ENCODE results near the gene GPR162. TPM values are rescaled to one million over a fixed set of nuclear protein-coding genes. Genes with fewer than 3 reads are reported as not detected.

Gene GPR162
- polyA plus RNA-seq, 1 donor (not counting 4 experiments of a cell fraction or from before 2014, with no cell fraction given), result 0.09 TPM

GRCh38 chr12:6871052-6871957 lies 49.7 kb downstream of the GPR162 start:
- H3K4me3 ChIP-seq (ENCODE audit: control insufficient read depth in 2 of 3, extremely low read depth in 1 of 3, insufficient read depth in 2 of 3, low read depth in 1 of 3, low read length in 3 of 3), result peak overlapping the region; percentile 76 to 92 (median 80)
- peak overlapping the region; percentile 98 for H3K4me2 ChIP-seq (ENCODE audit: control insufficient read depth, extremely low read depth, insufficient read depth, low read depth, low read length)
- DNase-seq (ENCODE audit: low read depth, low spot score) (no peak), FAIRE-seq (no peak)
- H4K20me1 ChIP-seq (ENCODE audit: control insufficient read depth, extremely low read depth, insufficient read depth, low read length), result peaks cover 25% of the 10 kb centered on the region
- H3K36me3 ChIP-seq (ENCODE audit: control insufficient read depth in 2 of 2, extremely low read depth in 1 of 2, insufficient read depth in 2 of 2, low read length in 2 of 2), result peaks cover 14 to 20% of the 10 kb centered on the region in 2 experiments
- H2AFZ ChIP-seq (ENCODE audit: control insufficient read depth, low read length), result no peak overlapping the region
- no peaks in the 10 kb centered on the region for H3K9me3 ChIP-seq (ENCODE audit: control insufficient read depth, low read depth, low read length)
- dilution Hi-C loops (cut with MboI; ENCODE audit: extremely low pct_ligation_motif_present, low sequenced_read_pairs), result no loop called here
- TF ChIP-seq EZH2 (IDR thresholded peaks at IDR 0.05; ENCODE audit: low read length) (no peak), CTCF (optimal IDR thresholded peaks at IDR 0.05 in 1 of 3, IDR thresholded peaks at IDR 0.05 in 1 of 3, conservative IDR thresholded peaks at IDR 0.05 in 1 of 3; ENCODE audit: extremely low read depth in 1 of 3, insufficient read depth in 2 of 3, low read length in 3 of 3) (no peak)
- H3K79me2 ChIP-seq (ENCODE audit: control insufficient read depth, insufficient read depth, low read length), result peaks cover 44% of the 10 kb centered on the region
- H3K27me3 ChIP-seq (ENCODE audit: control insufficient read depth, extremely low read depth, insufficient read depth, low read length), result no peaks in the 10 kb centered on the region
- peak overlapping the region; percentile 26 for H3K27ac ChIP-seq (ENCODE audit: control insufficient read depth, insufficient read depth, low read length)
- H3K9ac ChIP-seq (ENCODE audit: control insufficient read depth, extremely low read depth, insufficient read depth, low read length), result no peak overlapping the region
- H3K4me1 ChIP-seq (ENCODE audit: control insufficient read depth, extremely low read depth, insufficient read depth, low read length), result peaks cover 45% of the 10 kb centered on the region
- no peaks in the 10 kb centered on the region for H3K9me1 ChIP-seq (ENCODE audit: control insufficient read depth, extremely low read depth, insufficient read depth, low read length)

DNA sequence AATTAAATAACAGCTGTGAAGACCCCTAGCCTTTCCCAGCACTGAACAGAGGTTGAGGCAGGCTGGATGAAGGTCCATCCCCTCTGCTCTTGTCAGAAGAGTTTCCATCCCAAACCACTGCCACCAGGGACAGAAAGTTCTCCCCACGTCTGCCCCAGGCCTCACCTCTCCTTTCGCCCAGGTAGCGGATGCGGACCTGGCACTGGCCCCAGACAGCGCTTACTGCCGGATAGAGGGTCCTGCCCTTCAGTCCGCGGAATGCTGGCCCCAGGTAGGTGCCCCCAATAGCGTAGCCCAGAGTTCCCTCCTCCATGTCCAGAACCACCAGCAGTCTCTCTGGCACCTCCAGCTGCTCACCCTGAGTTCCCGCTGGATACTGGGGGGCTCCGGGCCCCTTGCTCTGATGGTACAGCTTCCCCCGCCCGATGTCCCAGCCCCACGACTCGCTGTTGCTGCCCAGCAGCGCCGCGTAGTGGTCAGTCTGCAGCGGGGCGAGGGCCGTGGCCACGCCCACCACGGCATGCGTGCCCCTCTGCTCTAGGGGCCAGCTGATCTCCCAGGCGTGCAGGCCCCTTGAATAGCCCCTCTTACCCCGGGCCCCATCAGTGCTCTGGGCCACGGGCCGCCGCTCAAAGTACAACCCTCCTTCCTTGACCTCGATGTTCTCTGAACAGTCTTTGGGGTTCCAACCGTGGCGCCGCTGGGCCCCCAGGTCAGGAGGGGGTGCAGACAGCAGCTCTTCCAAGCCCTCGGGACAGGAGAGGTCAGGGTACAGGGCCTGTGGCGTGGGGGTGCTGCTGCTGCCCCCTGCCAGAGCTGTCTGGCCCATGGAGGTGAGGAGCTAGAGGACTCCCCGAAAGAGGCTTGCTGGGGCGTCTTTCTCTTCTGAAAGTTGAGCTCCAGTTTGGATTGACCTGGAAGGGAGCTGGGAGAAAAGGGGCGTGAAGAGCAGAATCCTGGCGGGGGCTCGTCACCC lies 50.7 kb downstream of the GPR162 start:
- FAIRE-seq, result no peak
- Histone ChIP-seq H3K9ac (ENCODE audit: control insufficient read depth, extremely low read depth, insufficient read depth, low read length) (peak overlapping the region; percentile 90), H3K27me3 (ENCODE audit: control insufficient read depth, extremely low read depth, insufficient read depth, low read length) (no peaks in the 10 kb centered on the region), H3K4me3 (ENCODE audit: control insufficient read depth in 2 of 3, extremely low read depth in 1 of 3, insufficient read depth in 2 of 3, low read depth in 1 of 3, low read length in 3 of 3) (peak overlapping the region; percentile 76 to 92 (median 80)), H3K4me1 (ENCODE audit: control insufficient read depth, extremely low read depth, insufficient read depth, low read length) (peaks cover 37% of the 10 kb centered on the region), H3K9me1 (ENCODE audit: control insufficient read depth, extremely low read depth, insufficient read depth, low read length) (no peaks in the 10 kb centered on the region), H3K9me3 (ENCODE audit: control insufficient read depth, low read depth, low read length) (no peaks in the 10 kb centered on the region), H3K79me2 (ENCODE audit: control insufficient read depth, insufficient read depth, low read length) (peaks cover 43% of the 10 kb centered on the region), H4K20me1 (ENCODE audit: control insufficient read depth, extremely low read depth, insufficient read depth, low read length) (peaks cover 25% of the 10 kb centered on the region), H3K27ac (ENCODE audit: control insufficient read depth, insufficient read depth, low read length) (peak overlapping the region; percentile 63), H3K36me3 (ENCODE audit: control insufficient read depth in 2 of 2, extremely low read depth in 1 of 2, insufficient read depth in 2 of 2, low read length in 2 of 2) (peaks cover 14 to 20% of the 10 kb centered on the region in 2 experiments), H3K4me2 (ENCODE audit: control insufficient read depth, extremely low read depth, insufficient read depth, low read depth, low read length) (peak overlapping the region; percentile 98), H2AFZ (ENCODE audit: control insufficient read depth, low read length) (peak overlapping the region; percentile 56)
- TF ChIP-seq EZH2 (IDR thresholded peaks at IDR 0.05; ENCODE audit: low read length) (no peak), CTCF (optimal IDR thresholded peaks at IDR 0.05 in 1 of 3, IDR thresholded peaks at IDR 0.05 in 1 of 3, conservative IDR thresholded peaks at IDR 0.05 in 1 of 3; ENCODE audit: extremely low read depth in 1 of 3, insufficient read depth in 2 of 3, low read length in 3 of 3) (peak; percentile 81 to 99 (median 99))
- dilution Hi-C loops (cut with MboI; ENCODE audit: extremely low pct_ligation_motif_present, low sequenced_read_pairs), result no loop called here
- DNase-seq (ENCODE audit: low read depth, low spot score), result no peak
